Neuronal stem cell (in vitro differentiated cells): ENCODE results near the gene ERGIC2.

Experiments used
- DNase-seq: peaks from one replicate; pipeline ENCODE4 v3.0.0-alpha.2; 2013; ENCODE audit warnings: low spot score
- H2AFZ ChIP-seq: one replicate; pipeline ENCODE4 v1.6.1; 2013; ENCODE audit warnings: mild to moderate bottlenecking, low read length, inconsistent platforms
- H2AK5ac ChIP-seq: 2 replicates; pipeline ENCODE4 v1.6.1; 2013; ENCODE audit warnings: low read depth, mild to moderate bottlenecking, inconsistent platforms, low read length, moderate library complexity, mixed read lengths
- H2BK120ac ChIP-seq: 2 replicates; pipeline ENCODE4 v1.6.1; 2013; ENCODE audit warnings: low read depth, mild to moderate bottlenecking, inconsistent platforms, low read length, moderate library complexity, mixed read lengths
- H2BK12ac ChIP-seq: one replicate; pipeline ENCODE4 v1.6.1; 2013; ENCODE audit warnings: low read length, inconsistent platforms
- H2BK15ac ChIP-seq: 2 replicates; pipeline ENCODE4 v1.6.1; 2013; ENCODE audit warnings: mild to moderate bottlenecking, low read length, inconsistent platforms, mixed read lengths
- H2BK5ac ChIP-seq: one replicate; pipeline ENCODE4 v1.6.1; 2013; ENCODE audit warnings: inconsistent platforms, mild to moderate bottlenecking, low read length, moderate library complexity
- H3K14ac ChIP-seq: one replicate; pipeline ENCODE4 v1.6.1; 2013; ENCODE audit warnings: low read length, inconsistent platforms
- H3K18ac ChIP-seq: 2 replicates; pipeline ENCODE4 v1.6.1; 2013; ENCODE audit warnings: low read length, inconsistent platforms
- H3K23ac ChIP-seq: 2 replicates; pipeline ENCODE4 v1.6.1; 2013; ENCODE audit warnings: low read depth, mild to moderate bottlenecking, mixed read lengths, low read length, inconsistent platforms; ENCODE audit not compliant: poor library complexity
- H3K27ac ChIP-seq: replicated peaks from 3 replicates; pipeline ENCODE4 v1.5.1; 2013; ENCODE audit warnings: low read length, inconsistent platforms
- H3K27me3 ChIP-seq, 3 experiments: 2 replicates each; pipeline ENCODE4 v1.6.1; 2013; ENCODE audit warnings: low read length in 3 of 3, mild to moderate bottlenecking in 2 of 3, inconsistent platforms in 1 of 3, low read depth in 1 of 3, mixed read lengths in 1 of 3, moderate library complexity in 1 of 3; ENCODE audit not compliant: control insufficient read depth in 3 of 3, insufficient read depth in 3 of 3
- H3K36me3 ChIP-seq, 2 donors: replicated peaks in 1 of 2; 2 replicates each; pipeline ENCODE4 v1.6.1; 2013; ENCODE audit warnings: low read length in 2 of 2; ENCODE audit not compliant: control insufficient read depth in 2 of 2, insufficient read depth in 2 of 2
- H3K4ac ChIP-seq: 2 replicates; pipeline ENCODE4 v1.6.1; 2013; ENCODE audit warnings: inconsistent platforms, mild to moderate bottlenecking, low read length, moderate library complexity
- H3K4me1 ChIP-seq, 2 donors: 1 replicate in 1 of 2; 2 replicates in 1 of 2; pipeline ENCODE4 v1.6.1; 2013; ENCODE audit warnings: low read length in 2 of 2, low read depth in 1 of 2; ENCODE audit not compliant: control insufficient read depth in 2 of 2, insufficient read depth in 1 of 2
- H3K4me2 ChIP-seq: one replicate; pipeline ENCODE4 v1.6.1; 2013; ENCODE audit warnings: mild to moderate bottlenecking, low read length, inconsistent platforms; ENCODE audit not compliant: insufficient read depth, poor library complexity, severe bottlenecking
- H3K4me3 ChIP-seq, 2 donors: 2 replicates each; pipeline ENCODE4 v1.5.1; 2013; ENCODE audit warnings: low read length in 2 of 2, mild to moderate bottlenecking in 2 of 2, inconsistent platforms in 1 of 2, moderate library complexity in 1 of 2
- H3K79me1 ChIP-seq: one replicate; pipeline ENCODE4 v1.6.1; 2013; ENCODE audit warnings: low read depth, mild to moderate bottlenecking, inconsistent platforms, low read length, moderate library complexity
- H3K9ac ChIP-seq: one replicate; pipeline ENCODE4 v1.6.1; 2013; ENCODE audit warnings: mild to moderate bottlenecking, low read depth, low read length, inconsistent platforms; ENCODE audit not compliant: poor library complexity
- H3K9me3 ChIP-seq, 2 donors: replicated peaks in 1 of 2; 2 replicates each; pipeline versions ENCODE3 to v1.6.1; 2013; ENCODE audit warnings: low read length in 2 of 2, mild to moderate bottlenecking in 2 of 2, inconsistent platforms in 1 of 2, low read depth in 1 of 2, mixed read lengths in 1 of 2, moderate library complexity in 1 of 2; ENCODE audit not compliant: control insufficient read depth in 2 of 2, insufficient read depth in 1 of 2
- H4K8ac ChIP-seq: one replicate; pipeline ENCODE4 v1.6.1; 2013; ENCODE audit warnings: low read depth, mild to moderate bottlenecking, inconsistent platforms, low read length, moderate library complexity
- H4K91ac ChIP-seq: one replicate; pipeline ENCODE4 v1.6.1; 2013; ENCODE audit warnings: low read length, low read depth, mild to moderate bottlenecking, inconsistent platforms; ENCODE audit not compliant: poor library complexity
- WGBS, 2 donors: extraction: QIAGEN DNeasy Blood & Tissue Kit; methylation state at CpG; one replicate each; pipeline ENCODE4 v1.1.7; 2013; ENCODE audit warnings: missing lambda C conversion rate in 2 of 2, mixed read lengths in 1 of 2; ENCODE audit not compliant: insufficient read length in 2 of 2, insufficient replicate concordance in 1 of 2; ENCODE audit errors: extremely low coverage in 2 of 2; 5-methylcytosine and 5-hydroxymethylcytosine counted together

The ERGIC2 gene

GRCh38 chr12:29306682-29307081, 74.3 kb downstream of the ERGIC2 start:
- Histone ChIP-seq H2BK12ac (no peak overlapping the region), H4K91ac (no peak overlapping the region), H4K8ac (no peak overlapping the region), H3K4me2 (no peak overlapping the region), H3K23ac (no peak overlapping the region), H2BK120ac (no peak overlapping the region), H3K27ac (no peak overlapping the region), H3K9me3 (no peaks in the 10 kb centered on the region), H2AFZ (no peak overlapping the region), H3K4ac (no peak overlapping the region), H2BK15ac (no peak overlapping the region), H2BK5ac (no peak overlapping the region), H3K4me1 (no peaks in the 10 kb centered on the region), H3K9ac (no peak overlapping the region), H3K4me3 (no peak overlapping the region), H3K79me1 (peaks cover 3% of the 10 kb centered on the region), H3K27me3 (no peaks in the 10 kb centered on the region), H3K14ac (no peak overlapping the region), H2AK5ac (no peak overlapping the region), H3K18ac (no peak overlapping the region), H3K36me3 (no peaks in the 10 kb centered on the region)
- no peak for DNase-seq
- WGBS, 2 donors = no CpG with 5 or more reads among the region's 2 CpGs

- DNase-seq = no peak
- no peak overlapping the region for H4K91ac ChIP-seq
- H2BK120ac ChIP-seq = no peak overlapping the region
- H2AK5ac ChIP-seq = no peak overlapping the region
- no peak overlapping the region for H2BK15ac ChIP-seq
- H4K8ac ChIP-seq = no peak overlapping the region
- no peak overlapping the region for H2AFZ ChIP-seq
- no peak overlapping the region for H3K18ac ChIP-seq
- no peak overlapping the region for H3K14ac ChIP-seq
- H3K36me3 ChIP-seq = no peaks in the 10 kb centered on the region
- no peaks in the 10 kb centered on the region for H3K4me1 ChIP-seq
- no peak overlapping the region for H2BK5ac ChIP-seq
- H3K27me3 ChIP-seq = no peaks in the 10 kb centered on the region
- WGBS, 2 donors = no CpG with 5 or more reads among the region's 2 CpGs
- H3K9ac ChIP-seq = no peak overlapping the region
- peaks cover 3% of the 10 kb centered on the region for H3K79me1 ChIP-seq
- H2BK12ac ChIP-seq = no peak overlapping the region
- no peak overlapping the region for H3K23ac ChIP-seq
- no peak overlapping the region for H3K4ac ChIP-seq
- no peaks in the 10 kb centered on the region for H3K9me3 ChIP-seq
- H3K4me3 ChIP-seq = no peak overlapping the region
- no peak overlapping the region for H3K27ac ChIP-seq
- H3K4me2 ChIP-seq = no peak overlapping the region
Measured at GRCh38 chr12:29306266-29306665, 74.7 kb downstream of the ERGIC2 start.

GRCh38 chr12:29304388-29304787, 76.6 kb downstream of the ERGIC2 start:
- no peak overlapping the region for H3K23ac ChIP-seq
- no peak overlapping the region for H2BK12ac ChIP-seq
- no peak overlapping the region for H3K4me2 ChIP-seq
- H3K14ac ChIP-seq = no peak overlapping the region
- H3K4me3 ChIP-seq = no peak overlapping the region
- no peak overlapping the region for H2AFZ ChIP-seq
- H2BK15ac ChIP-seq = no peak overlapping the region
- DNase-seq = no peak
- no peak overlapping the region for H4K91ac ChIP-seq
- H2BK5ac ChIP-seq = no peak overlapping the region
- no peaks in the 10 kb centered on the region for H3K27me3 ChIP-seq
- no peak overlapping the region for H2BK120ac ChIP-seq
- no peaks in the 10 kb centered on the region for H3K36me3 ChIP-seq
- H3K4ac ChIP-seq = no peak overlapping the region
- no peaks in the 10 kb centered on the region for H3K4me1 ChIP-seq
- H3K9ac ChIP-seq = no peak overlapping the region
- H3K18ac ChIP-seq = no peak overlapping the region
- no peaks in the 10 kb centered on the region for H3K9me3 ChIP-seq
- H3K79me1 ChIP-seq = peaks cover 3% of the 10 kb centered on the region
- no peak overlapping the region for H4K8ac ChIP-seq
- no peak overlapping the region for H2AK5ac ChIP-seq
- H3K27ac ChIP-seq = no peak overlapping the region

- Histone ChIP-seq H2AK5ac (no peak overlapping the region), H3K9me3 (no peaks in the 10 kb centered on the region), H2AFZ (no peak overlapping the region), H3K36me3 (no peaks in the 10 kb centered on the region), H3K27ac (no peak overlapping the region), H3K4me2 (no peak overlapping the region), H3K79me1 (peaks cover 3% of the 10 kb centered on the region), H3K14ac (no peak overlapping the region), H3K27me3 (no peaks in the 10 kb centered on the region), H2BK120ac (no peak overlapping the region), H2BK15ac (no peak overlapping the region), H3K4me3 (no peak overlapping the region), H2BK12ac (no peak overlapping the region), H2BK5ac (no peak overlapping the region), H3K23ac (no peak overlapping the region), H3K9ac (no peak overlapping the region), H3K18ac (no peak overlapping the region), H3K4me1 (peaks cover 0 to 2% of the 10 kb centered on the region in 2 donors), H4K8ac (no peak overlapping the region), H3K4ac (no peak overlapping the region), H4K91ac (no peak overlapping the region)
- DNase-seq = no peak
- WGBS, 2 donors = no CpG with 5 or more reads among the region's 3 CpGs
Measured at GRCh38 chr12:29301114-29301513, 79.9 kb downstream of the ERGIC2 start.
